WTC11 (cell line): Measurements from ENCODE around the gene SEMA5B. TPM values are rescaled to one million over a fixed set of nuclear protein-coding genes. Genes with fewer than 3 reads are reported as not detected.

Experiments used
- ATAC-seq: fragments of 200-7000 bp; cut with Tn5 transposase; 2 replicates; pipeline ENCODE4 v1.10.0; 2021; ENCODE audit warnings: mild to moderate bottlenecking, moderate library complexity
- CTCF ChIA-PET: fragments of 300-600 bp; sonication (Branson Sonifier 250); formaldehyde crosslinking; loops from one replicate; lab custom pipeline; 2021; ENCODE audit warnings: antibody characterized with exemption; lab: Charles Lee
- POLR2A ChIA-PET: fragments of 350-600 bp; sonication (Branson Sonifier 250); formaldehyde crosslinking; loops from one replicate; lab custom pipeline; 2021; ENCODE audit warnings: antibody characterized with exemption; lab: Charles Lee
- DNase-seq: peaks from one replicate; pipeline ENCODE4 v3.0.0; 2021; ENCODE audit warnings: low spot score
- H3K27ac Mint-ChIP-seq: 2 replicates; pipeline ENCODE4 v1.8.0; 2021; ENCODE audit warnings: mixed read lengths
- H3K27me3 Mint-ChIP-seq: 2 replicates; pipeline ENCODE4 v1.8.0; 2021; ENCODE audit warnings: low read depth, mild to moderate bottlenecking, moderate library complexity, mixed read lengths
- H3K36me3 Mint-ChIP-seq: 2 replicates; pipeline ENCODE4 v1.8.0; 2021; ENCODE audit warnings: mixed read lengths
- H3K4me1 Mint-ChIP-seq: 2 replicates; pipeline ENCODE4 v1.8.0; 2022; ENCODE audit warnings: mixed read lengths
- H3K4me3 Mint-ChIP-seq: 2 replicates; pipeline ENCODE4 v1.8.0; 2021; ENCODE audit warnings: mild to moderate bottlenecking, moderate library complexity, mixed read lengths
- H3K9me3 Mint-ChIP-seq: 2 replicates; pipeline ENCODE4 v1.8.0; 2021; ENCODE audit warnings: mixed read lengths
- ATF1 ChIP-seq: sonication (generic); formaldehyde crosslinking; IDR thresholded peaks from 2 replicates; pipeline ENCODE4 v1.8.1; 2023; ENCODE audit warnings: mild to moderate bottlenecking, moderate library complexity, missing genetic modification reagents
- CREB1 ChIP-seq: sonication (generic); formaldehyde crosslinking; IDR thresholded peaks from 2 replicates; pipeline ENCODE4 v1.8.0; 2023; ENCODE audit warnings: mild to moderate bottlenecking, missing genetic modification reagents
- ELF4 ChIP-seq: sonication (generic); formaldehyde crosslinking; IDR thresholded peaks from 2 replicates; pipeline ENCODE4 v1.8.1; 2022; ENCODE audit warnings: low read depth, mild to moderate bottlenecking, moderate library complexity, missing genetic modification reagents
- EMX1 ChIP-seq: fragments of 250-450 bp; sonication (Bioruptor Pico); IDR thresholded peaks from 2 replicates; pipeline ENCODE4 v1.8.0; 2021; ENCODE audit warnings: mild to moderate bottlenecking
- FOXJ3 ChIP-seq: sonication (generic); formaldehyde crosslinking; IDR thresholded peaks from 2 replicates; pipeline ENCODE4 v1.9.0; 2021; ENCODE audit warnings: missing genetic modification reagents, mild to moderate bottlenecking, borderline replicate concordance
- GRHL2 ChIP-seq: fragments of 250-450 bp; sonication (Bioruptor Pico); IDR thresholded peaks from 2 replicates; pipeline ENCODE4 v1.8.0; 2022; ENCODE audit warnings: mild to moderate bottlenecking, moderate library complexity; ENCODE audit not compliant: insufficient replicate concordance, severe bottlenecking
- NFE2L1 ChIP-seq: sonication (generic); formaldehyde crosslinking; IDR thresholded peaks from 2 replicates; pipeline ENCODE4 v1.8.1; 2023; ENCODE audit warnings: missing genetic modification reagents
- NR3C1 ChIP-seq: sonication (generic); formaldehyde crosslinking; conservative IDR thresholded peaks from 2 replicates; pipeline ENCODE4 v1.8.1; 2023; ENCODE audit warnings: low read depth, mild to moderate bottlenecking, missing genetic modification reagents
- PRRX2 ChIP-seq: fragments of 250-450 bp; sonication (Bioruptor Pico); IDR thresholded peaks from 2 replicates; pipeline ENCODE4 v1.8.0; 2021; ENCODE audit warnings: mild to moderate bottlenecking
- SP1 ChIP-seq: sonication (generic); formaldehyde crosslinking; conservative IDR thresholded peaks from 2 replicates; pipeline ENCODE4 v1.8.1; 2022; ENCODE audit warnings: missing genetic modification reagents
- total RNA-seq: library from RNA; stranded (reverse); gene quantifications from 3 replicates; pipeline ENCODE4 v1.2.3, GENCODE V29; 2021
- TF ChIP-seq, protein P1 (sequence below): sonication (generic); formaldehyde crosslinking; conservative IDR thresholded peaks from 2 replicates; pipeline ENCODE4 v1.8.1; 2023; ENCODE audit warnings: mild to moderate bottlenecking, low read depth, missing genetic modification reagents, moderate library complexity
- TF ChIP-seq, protein P2 (sequence below): sonication (generic); formaldehyde crosslinking; IDR thresholded peaks from 2 replicates; pipeline ENCODE4 v1.8.0; 2022; ENCODE audit warnings: mild to moderate bottlenecking, missing genetic modification reagents
- TF ChIP-seq, protein P3 (sequence below): sonication (generic); formaldehyde crosslinking; IDR thresholded peaks from 2 replicates; pipeline ENCODE4 v1.8.0; 2022; ENCODE audit warnings: missing genetic modification reagents
- TF ChIP-seq, protein P4 (sequence below): sonication (generic); formaldehyde crosslinking; IDR thresholded peaks from 2 replicates; pipeline ENCODE4 v1.8.1; 2023; ENCODE audit warnings: mild to moderate bottlenecking, missing genetic modification reagents
- TF ChIP-seq, protein P5 (sequence below): sonication (generic); formaldehyde crosslinking; IDR thresholded peaks from 2 replicates; pipeline ENCODE4 v1.8.1; 2023; ENCODE audit warnings: mild to moderate bottlenecking, missing genetic modification reagents, moderate library complexity
- TF ChIP-seq, protein P6 (sequence below): sonication (generic); formaldehyde crosslinking; IDR thresholded peaks from 2 replicates; pipeline ENCODE4 v1.8.1; 2022; ENCODE audit warnings: low read depth, missing genetic modification reagents, borderline replicate concordance

SEMA5B gene
- total RNA-seq, 1 experiment from 2014 or later: 20.7 TPM

DNA sequence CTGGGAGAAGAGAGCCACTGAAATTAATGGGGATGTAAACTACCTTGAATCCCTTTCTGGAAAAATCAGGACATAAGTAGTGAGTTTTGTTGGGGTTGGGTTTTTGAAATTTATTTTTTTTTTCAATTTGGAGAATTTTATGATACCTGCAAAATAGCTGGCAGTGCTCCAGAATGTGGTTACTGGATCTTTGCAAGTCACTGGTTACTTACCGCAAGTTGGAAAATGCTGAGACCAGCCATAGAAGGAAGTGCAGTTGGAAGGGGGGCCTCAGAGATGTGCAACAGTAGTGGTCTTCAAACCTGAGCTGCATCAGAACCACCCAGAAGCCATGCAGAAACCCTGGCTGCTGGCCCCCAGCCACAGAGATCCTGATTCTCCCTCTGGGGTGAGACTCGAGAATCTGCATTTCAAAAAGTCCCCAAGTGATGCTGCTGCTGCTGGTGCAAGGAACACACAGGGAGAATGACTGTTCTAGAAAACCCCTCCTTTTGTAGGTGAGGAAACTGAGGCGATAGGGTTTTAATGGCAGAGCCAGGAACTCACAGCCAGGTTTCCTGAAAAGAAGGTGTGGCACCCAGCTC is 39.7 kb downstream of the SEMA5B start:
- ATAC-seq (no peak), DNase-seq (no peak)
- H3K4me3 Mint-ChIP-seq: peak overlapping the region; percentile 51
- H3K36me3 Mint-ChIP-seq: no peaks in the 10 kb centered on the region
- H3K27ac Mint-ChIP-seq: peak overlapping the region; percentile 97
- H3K4me1 Mint-ChIP-seq: peaks cover 73% of the 10 kb centered on the region
- no peaks in the 10 kb centered on the region for H3K9me3 Mint-ChIP-seq
- no peak for TF ChIP-seq FOXJ3
- TF ChIP-seq, protein P1, sequence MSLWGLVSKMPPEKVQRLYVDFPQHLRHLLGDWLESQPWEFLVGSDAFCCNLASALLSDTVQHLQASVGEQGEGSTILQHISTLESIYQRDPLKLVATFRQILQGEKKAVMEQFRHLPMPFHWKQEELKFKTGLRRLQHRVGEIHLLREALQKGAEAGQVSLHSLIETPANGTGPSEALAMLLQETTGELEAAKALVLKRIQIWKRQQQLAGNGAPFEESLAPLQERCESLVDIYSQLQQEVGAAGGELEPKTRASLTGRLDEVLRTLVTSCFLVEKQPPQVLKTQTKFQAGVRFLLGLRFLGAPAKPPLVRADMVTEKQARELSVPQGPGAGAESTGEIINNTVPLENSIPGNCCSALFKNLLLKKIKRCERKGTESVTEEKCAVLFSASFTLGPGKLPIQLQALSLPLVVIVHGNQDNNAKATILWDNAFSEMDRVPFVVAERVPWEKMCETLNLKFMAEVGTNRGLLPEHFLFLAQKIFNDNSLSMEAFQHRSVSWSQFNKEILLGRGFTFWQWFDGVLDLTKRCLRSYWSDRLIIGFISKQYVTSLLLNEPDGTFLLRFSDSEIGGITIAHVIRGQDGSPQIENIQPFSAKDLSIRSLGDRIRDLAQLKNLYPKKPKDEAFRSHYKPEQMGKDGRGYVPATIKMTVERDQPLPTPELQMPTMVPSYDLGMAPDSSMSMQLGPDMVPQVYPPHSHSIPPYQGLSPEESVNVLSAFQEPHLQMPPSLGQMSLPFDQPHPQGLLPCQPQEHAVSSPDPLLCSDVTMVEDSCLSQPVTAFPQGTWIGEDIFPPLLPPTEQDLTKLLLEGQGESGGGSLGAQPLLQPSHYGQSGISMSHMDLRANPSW (CRISPR knock-in tag): no peak
- TF ChIP-seq, protein P2, sequence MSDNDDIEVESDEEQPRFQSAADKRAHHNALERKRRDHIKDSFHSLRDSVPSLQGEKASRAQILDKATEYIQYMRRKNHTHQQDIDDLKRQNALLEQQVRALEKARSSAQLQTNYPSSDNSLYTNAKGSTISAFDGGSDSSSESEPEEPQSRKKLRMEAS (CRISPR knock-in tag): no peak
- TF ChIP-seq, protein P3, sequence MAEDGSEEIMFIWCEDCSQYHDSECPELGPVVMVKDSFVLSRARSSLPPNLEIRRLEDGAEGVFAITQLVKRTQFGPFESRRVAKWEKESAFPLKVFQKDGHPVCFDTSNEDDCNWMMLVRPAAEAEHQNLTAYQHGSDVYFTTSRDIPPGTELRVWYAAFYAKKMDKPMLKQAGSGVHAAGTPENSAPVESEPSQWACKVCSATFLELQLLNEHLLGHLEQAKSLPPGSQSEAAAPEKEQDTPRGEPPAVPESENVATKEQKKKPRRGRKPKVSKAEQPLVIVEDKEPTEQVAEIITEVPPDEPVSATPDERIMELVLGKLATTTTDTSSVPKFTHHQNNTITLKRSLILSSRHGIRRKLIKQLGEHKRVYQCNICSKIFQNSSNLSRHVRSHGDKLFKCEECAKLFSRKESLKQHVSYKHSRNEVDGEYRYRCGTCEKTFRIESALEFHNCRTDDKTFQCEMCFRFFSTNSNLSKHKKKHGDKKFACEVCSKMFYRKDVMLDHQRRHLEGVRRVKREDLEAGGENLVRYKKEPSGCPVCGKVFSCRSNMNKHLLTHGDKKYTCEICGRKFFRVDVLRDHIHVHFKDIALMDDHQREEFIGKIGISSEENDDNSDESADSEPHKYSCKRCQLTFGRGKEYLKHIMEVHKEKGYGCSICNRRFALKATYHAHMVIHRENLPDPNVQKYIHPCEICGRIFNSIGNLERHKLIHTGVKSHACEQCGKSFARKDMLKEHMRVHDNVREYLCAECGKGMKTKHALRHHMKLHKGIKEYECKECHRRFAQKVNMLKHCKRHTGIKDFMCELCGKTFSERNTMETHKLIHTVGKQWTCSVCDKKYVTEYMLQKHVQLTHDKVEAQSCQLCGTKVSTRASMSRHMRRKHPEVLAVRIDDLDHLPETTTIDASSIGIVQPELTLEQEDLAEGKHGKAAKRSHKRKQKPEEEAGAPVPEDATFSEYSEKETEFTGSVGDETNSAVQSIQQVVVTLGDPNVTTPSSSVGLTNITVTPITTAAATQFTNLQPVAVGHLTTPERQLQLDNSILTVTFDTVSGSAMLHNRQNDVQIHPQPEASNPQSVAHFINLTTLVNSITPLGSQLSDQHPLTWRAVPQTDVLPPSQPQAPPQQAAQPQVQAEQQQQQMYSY (CRISPR knock-in tag): no peak
- TF ChIP-seq, protein P4, sequence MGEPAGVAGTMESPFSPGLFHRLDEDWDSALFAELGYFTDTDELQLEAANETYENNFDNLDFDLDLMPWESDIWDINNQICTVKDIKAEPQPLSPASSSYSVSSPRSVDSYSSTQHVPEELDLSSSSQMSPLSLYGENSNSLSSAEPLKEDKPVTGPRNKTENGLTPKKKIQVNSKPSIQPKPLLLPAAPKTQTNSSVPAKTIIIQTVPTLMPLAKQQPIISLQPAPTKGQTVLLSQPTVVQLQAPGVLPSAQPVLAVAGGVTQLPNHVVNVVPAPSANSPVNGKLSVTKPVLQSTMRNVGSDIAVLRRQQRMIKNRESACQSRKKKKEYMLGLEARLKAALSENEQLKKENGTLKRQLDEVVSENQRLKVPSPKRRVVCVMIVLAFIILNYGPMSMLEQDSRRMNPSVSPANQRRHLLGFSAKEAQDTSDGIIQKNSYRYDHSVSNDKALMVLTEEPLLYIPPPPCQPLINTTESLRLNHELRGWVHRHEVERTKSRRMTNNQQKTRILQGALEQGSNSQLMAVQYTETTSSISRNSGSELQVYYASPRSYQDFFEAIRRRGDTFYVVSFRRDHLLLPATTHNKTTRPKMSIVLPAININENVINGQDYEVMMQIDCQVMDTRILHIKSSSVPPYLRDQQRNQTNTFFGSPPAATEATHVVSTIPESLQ (CRISPR knock-in tag): no peak
- no peak for TF ChIP-seq NFE2L1 (CRISPR knock-in tag)
- no peak for TF ChIP-seq NR3C1 (CRISPR knock-in tag)
- no peaks in the 10 kb centered on the region for H3K27me3 Mint-ChIP-seq
- ChIA-PET POLR2A (no interaction called here), CTCF (interaction anchor here (0.6 to 2.1 kb wide), 3 partner anchors 10 to 404 kb away, joined by 4 to 7 read pairs (median 5); no protein-coding TSS in a partner anchor)

DNA sequence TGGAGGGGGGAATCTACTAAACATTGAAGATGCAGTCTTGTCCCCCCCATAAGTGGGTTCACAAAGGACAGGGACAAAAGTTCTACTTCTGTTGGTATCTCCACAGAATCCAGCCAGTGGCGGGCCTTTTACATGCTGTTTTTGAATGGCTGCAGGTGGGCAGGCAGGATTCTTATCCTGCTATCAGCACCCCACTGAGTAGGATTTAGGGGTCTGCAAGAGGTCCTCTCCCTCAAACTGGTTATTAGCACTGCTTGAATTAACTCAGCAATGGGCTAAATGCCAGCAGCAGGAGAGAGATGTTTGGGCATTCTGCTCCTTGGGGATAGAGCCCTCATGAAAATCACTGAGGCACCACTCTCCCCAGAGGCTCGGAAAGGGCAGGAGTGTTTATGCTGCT is 40.3 kb downstream of the SEMA5B start:
- POLR2A ChIA-PET: interaction anchor here (1.0 to 1.1 kb wide), 4 partner anchors 9 to 40 kb away, joined by 3 to 5 read pairs (median 3); partner anchors contain the start of gene SEMA5B
- no peak for TF ChIP-seq SP1 (CRISPR knock-in tag)
- no peak for TF ChIP-seq CREB1 (CRISPR knock-in tag)
- no peak for TF ChIP-seq ATF1
- TF ChIP-seq GRHL2 (CRISPR knock-in tag): no peak
- TF ChIP-seq, protein P1 (CRISPR knock-in tag): no peak
- TF ChIP-seq, protein P2 (CRISPR knock-in tag): no peak
- no peak for TF ChIP-seq EMX1
- TF ChIP-seq, protein P5, sequence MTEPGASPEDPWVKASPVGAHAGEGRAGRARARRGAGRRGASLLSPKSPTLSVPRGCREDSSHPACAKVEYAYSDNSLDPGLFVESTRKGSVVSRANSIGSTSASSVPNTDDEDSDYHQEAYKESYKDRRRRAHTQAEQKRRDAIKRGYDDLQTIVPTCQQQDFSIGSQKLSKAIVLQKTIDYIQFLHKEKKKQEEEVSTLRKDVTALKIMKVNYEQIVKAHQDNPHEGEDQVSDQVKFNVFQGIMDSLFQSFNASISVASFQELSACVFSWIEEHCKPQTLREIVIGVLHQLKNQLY (CRISPR knock-in tag): no peak
- no peak for TF ChIP-seq ELF4 (CRISPR knock-in tag)
- no peak for TF ChIP-seq PRRX2 (CRISPR knock-in tag)
- TF ChIP-seq, protein P6, sequence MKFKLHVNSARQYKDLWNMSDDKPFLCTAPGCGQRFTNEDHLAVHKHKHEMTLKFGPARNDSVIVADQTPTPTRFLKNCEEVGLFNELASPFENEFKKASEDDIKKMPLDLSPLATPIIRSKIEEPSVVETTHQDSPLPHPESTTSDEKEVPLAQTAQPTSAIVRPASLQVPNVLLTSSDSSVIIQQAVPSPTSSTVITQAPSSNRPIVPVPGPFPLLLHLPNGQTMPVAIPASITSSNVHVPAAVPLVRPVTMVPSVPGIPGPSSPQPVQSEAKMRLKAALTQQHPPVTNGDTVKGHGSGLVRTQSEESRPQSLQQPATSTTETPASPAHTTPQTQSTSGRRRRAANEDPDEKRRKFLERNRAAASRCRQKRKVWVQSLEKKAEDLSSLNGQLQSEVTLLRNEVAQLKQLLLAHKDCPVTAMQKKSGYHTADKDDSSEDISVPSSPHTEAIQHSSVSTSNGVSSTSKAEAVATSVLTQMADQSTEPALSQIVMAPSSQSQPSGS (CRISPR knock-in tag): no peak
- Mint-ChIP-seq H3K36me3 (no peaks in the 10 kb centered on the region), H3K4me3 (peak overlapping the region; percentile 51), H3K27ac (peak overlapping the region; percentile 97), H3K27me3 (no peaks in the 10 kb centered on the region), H3K9me3 (no peaks in the 10 kb centered on the region), H3K4me1 (peaks cover 74% of the 10 kb centered on the region)
- peak; percentile 15 for ATAC-seq
- CTCF ChIA-PET: interaction anchor here (0.6 to 2.1 kb wide), 6 partner anchors 9 to 41 kb away, joined by 3 to 11 read pairs (median 6); partner anchors contain the start of gene SEMA5B
- DNase-seq: no peak
